ENCODE data around the gene LCT.

Gene LCT

DNA sequence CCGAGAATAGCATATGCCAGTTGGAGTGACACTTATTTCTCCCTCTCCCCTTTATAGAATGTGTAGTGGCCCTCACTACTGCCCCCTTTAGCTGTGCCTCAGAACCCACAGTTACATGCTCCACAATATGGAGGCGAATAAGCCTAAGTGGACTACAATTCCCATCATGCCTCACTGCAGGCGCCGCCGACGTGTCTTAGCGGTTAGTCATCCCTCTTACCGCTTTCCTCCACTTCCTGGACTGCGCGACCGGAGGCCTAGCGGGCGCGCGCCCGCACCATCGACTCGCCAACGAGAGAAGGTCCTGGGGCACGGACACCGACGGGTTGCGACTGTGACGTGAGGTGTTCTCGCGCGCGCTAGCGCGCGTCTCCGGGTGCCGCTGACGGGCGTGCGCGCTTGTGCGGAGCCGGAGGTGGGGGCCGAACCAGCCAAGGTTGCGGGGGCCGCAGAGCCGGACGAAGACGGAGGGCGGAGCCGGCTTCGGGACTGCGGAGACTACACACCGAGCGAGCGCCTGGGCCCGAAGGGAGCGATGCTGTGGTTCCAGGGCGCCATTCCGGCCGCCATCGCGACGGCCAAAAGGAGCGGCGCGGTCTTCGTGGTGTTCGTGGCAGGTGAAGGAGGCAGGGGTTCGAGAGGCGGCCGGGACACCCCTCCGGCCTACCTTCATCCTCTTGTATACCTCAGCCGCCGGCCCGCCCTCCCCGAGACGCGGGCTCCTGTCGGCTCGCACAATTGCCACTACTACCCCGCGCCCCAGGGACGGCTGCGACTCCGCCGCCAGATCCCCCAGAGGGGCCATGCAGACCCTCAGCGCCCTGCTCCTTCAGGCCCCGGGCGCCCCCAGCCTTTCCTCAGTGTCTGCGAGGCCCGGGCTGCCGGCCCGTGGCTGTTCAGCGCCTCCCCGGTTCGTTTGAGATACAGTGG, 95.3 kb downstream of the LCT start, which contains the start of gene UBXN4:
UBXN4 (plus strand) TSS at position 461 of the 930 bp plus-strand sequence; CDS start at position 536, 75 bp downstream.
- DNase-seq (ENCODE audit: low spot score), result peak; percentile 99

DNA sequence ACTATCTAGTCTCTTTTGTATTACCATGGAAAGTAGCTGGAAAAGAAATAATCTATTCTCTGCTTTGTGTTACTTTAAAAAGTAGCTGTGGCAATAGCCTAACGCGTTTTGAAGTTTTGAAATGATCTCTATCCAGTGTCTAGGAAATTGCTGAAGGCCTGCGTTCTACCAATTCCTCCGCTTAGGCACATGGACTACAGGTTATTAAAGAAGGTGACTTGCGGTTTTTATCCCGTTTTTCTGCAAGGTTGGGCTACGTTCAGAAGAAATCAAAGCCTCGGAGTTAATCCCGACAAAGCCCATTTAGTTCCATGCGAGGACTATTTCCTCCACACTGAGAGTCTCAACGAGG, 96.0 kb downstream of the LCT start:
- DNase-seq (ENCODE audit: low spot score), result no peak

DNA sequence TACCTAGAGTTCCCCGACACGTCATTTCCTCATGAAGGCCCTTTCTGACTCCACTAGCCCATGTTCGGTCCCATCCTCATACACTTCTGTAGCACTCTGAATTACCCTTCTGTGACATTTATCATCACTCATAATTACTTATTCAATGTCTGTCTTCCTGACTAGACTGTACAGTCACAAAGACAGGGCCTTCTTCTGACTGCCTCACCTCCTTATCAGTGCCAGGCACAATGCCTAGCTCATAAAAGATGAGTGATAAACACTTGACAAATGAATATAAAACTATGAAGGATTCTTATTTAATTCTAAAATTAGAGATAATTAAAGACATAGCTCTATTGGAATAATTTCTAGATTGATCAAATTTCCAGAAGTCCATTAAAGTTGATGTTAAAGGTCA, 96.8 kb downstream of the LCT start:
- DNase-seq (ENCODE audit: low spot score), result no peak

Data from cerebellar cortex (tissue), 1 donor.